Common myeloid progenitor, CD34-positive (primary cell): ENCODE data around the gene USF1.
"Not testable (repeated sequence)": the region's sequence is repeated elsewhere in the genome, so short reads cannot be mapped to it uniquely, and the experiment has no call there.

Experiments
- CTCF ChIA-PET: fragments of 350-600 bp; sonication (Branson Sonifier 250); formaldehyde crosslinking; loops from one replicate; lab custom pipeline; 2021; ENCODE audit warnings: antibody characterized with exemption; lab: Charles Lee
- POLR2A ChIA-PET: fragments of 350-600 bp; sonication (Branson Sonifier 250); formaldehyde crosslinking; loops from one replicate; lab custom pipeline; 2021; ENCODE audit warnings: antibody characterized with exemption; lab: Charles Lee
- DNase-seq, 3 donors: peaks; one replicate each; pipeline versions ENCODE4 v3.0.0 to v3.0.0-alpha.2; 2013
- H3K27ac ChIP-seq, 2 experiments: 1 replicate in 1 of 2; 2 replicates in 1 of 2; pipeline ENCODE4 v1.7.0; 2013; ENCODE audit warnings: inconsistent platforms in 2 of 2, low read length in 2 of 2, mild to moderate bottlenecking in 2 of 2, low read depth in 1 of 2, moderate library complexity in 1 of 2; ENCODE audit not compliant: severe bottlenecking in 2 of 2, insufficient read depth in 1 of 2, poor library complexity in 1 of 2
- H3K27me3 ChIP-seq, 5 experiments: replicated peaks in 2 of 5; 1 replicate in 3 of 5; 2 replicates in 2 of 5; pipeline versions ENCODE4 v1.6.1 to v1.7.0; 2013; ENCODE audit warnings: low read length in 4 of 5, mild to moderate bottlenecking in 2 of 5, moderate library complexity in 2 of 5, inconsistent platforms in 1 of 5; ENCODE audit not compliant: insufficient read depth in 5 of 5, control insufficient read depth in 4 of 5
- H3K36me3 ChIP-seq, 4 experiments: 1 replicate in 2 of 4; 2 replicates in 2 of 4; pipeline versions ENCODE4 v1.6.1 to v1.7.0; 2013; ENCODE audit warnings: low read length in 3 of 4, control low read depth in 1 of 4, mild to moderate bottlenecking in 1 of 4; ENCODE audit not compliant: control insufficient read depth in 4 of 4, insufficient read depth in 4 of 4
- H3K4me1 ChIP-seq, 4 experiments: 1 replicate in 3 of 4; 2 replicates in 1 of 4; pipeline versions ENCODE4 v1.6.1 to v1.7.1; 2013; ENCODE audit warnings: low read length in 3 of 4, mild to moderate bottlenecking in 3 of 4, control low read depth in 1 of 4, inconsistent platforms in 1 of 4, moderate library complexity in 1 of 4; ENCODE audit not compliant: control insufficient read depth in 4 of 4, insufficient read depth in 4 of 4; ENCODE audit errors: control extremely low read depth in 1 of 4
- H3K4me3 ChIP-seq, 7 experiments: 1 replicate in 4 of 7; 2 replicates in 3 of 7; pipeline versions ENCODE4 v1.5.1 to v1.7.0; 2013; ENCODE audit warnings: mild to moderate bottlenecking in 7 of 7, low read length in 6 of 7, moderate library complexity in 6 of 7, inconsistent platforms in 2 of 7, low read depth in 2 of 7, control low read depth in 1 of 7; ENCODE audit not compliant: insufficient read depth in 4 of 7, control insufficient read depth in 1 of 7; ENCODE audit errors: extremely low read depth in 1 of 7
- H3K9me3 ChIP-seq, 5 experiments: 1 replicate in 4 of 5; 2 replicates in 1 of 5; pipeline versions ENCODE4 v1.6.1 to v1.7.1; 2013; ENCODE audit warnings: low read length in 4 of 5, mild to moderate bottlenecking in 2 of 5, inconsistent platforms in 1 of 5, low read depth in 1 of 5, moderate library complexity in 1 of 5; ENCODE audit not compliant: control insufficient read depth in 4 of 5, insufficient read depth in 2 of 5; ENCODE audit errors: control extremely low read depth in 1 of 5
- WGBS: methylation state at CpG from one replicate; pipeline ENCODE4 v1.1.5; 2013; ENCODE audit not compliant: insufficient coverage; 5-methylcytosine and 5-hydroxymethylcytosine counted together

The USF1 gene

DNA sequence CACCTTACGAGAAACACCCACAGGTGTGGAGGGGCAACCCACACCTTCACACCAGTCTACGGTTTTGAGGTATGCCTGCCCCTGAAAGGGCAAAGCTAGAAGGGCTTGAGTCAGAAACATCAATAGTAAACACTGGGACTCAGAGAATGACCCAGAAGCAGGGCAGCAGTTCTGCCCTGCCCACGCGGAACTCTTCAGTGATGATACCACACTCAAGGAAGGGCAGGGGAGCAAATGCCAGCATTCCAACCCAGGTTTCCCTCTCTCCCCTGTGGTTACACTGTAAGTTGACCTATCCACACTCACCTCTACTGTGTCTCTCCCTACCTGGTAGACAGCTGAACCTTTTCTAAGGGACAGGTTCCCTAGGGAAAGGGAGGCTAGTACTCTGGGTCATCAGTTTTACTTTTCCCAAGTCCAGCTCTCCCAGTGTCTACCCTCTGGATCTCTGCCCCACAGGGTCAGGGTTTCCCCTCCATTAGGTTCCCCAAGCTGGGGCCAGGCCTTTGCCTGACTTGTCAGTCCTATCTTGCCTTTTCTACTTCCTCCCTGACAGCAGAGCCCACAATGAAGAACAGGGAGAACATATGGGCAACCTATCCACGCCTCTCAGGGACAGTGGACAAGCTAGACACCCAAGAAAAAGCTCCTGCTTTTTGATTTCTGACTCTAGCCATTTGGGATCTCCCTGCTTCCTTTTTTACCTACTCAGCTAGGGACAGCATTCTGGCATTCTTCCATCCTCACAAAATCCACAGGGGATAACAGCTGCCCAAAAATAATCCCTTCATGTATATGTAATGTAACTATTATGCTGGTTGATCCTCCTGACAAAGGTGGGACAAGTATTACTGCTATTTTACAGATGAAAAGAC lies 27.8 kb downstream of the USF1 start:
- Histone ChIP-seq H3K9me3 (no peaks in the 10 kb centered on the region), H3K27me3 (no peaks in the 10 kb centered on the region), H3K4me3 (peak overlapping the region in 2 of 7 experiments; percentile 6 to 23), H3K36me3 (no peaks in the 10 kb centered on the region), H3K4me1 (peaks cover 23 to 59% (median 50%) of the 10 kb centered on the region in 4 experiments), H3K27ac (peak overlapping the region in 1 of 2 experiments; percentile 31)
- no peak for DNase-seq
- 94% methylated on average over 5 of the region's 5 CpGs for WGBS
- CTCF ChIA-PET = interaction anchor here (0.6 to 4.9 kb wide), 11 partner anchors 10 to 292 kb away, joined by 3 to 78 read pairs (median 3); partner anchors contain the start of gene USF1
- POLR2A ChIA-PET = interaction anchor here (1.0 kb wide), 1 partner anchor 21 kb away, joined by 3 read pairs; the partner anchor contains the start of gene TSTD1

DNA sequence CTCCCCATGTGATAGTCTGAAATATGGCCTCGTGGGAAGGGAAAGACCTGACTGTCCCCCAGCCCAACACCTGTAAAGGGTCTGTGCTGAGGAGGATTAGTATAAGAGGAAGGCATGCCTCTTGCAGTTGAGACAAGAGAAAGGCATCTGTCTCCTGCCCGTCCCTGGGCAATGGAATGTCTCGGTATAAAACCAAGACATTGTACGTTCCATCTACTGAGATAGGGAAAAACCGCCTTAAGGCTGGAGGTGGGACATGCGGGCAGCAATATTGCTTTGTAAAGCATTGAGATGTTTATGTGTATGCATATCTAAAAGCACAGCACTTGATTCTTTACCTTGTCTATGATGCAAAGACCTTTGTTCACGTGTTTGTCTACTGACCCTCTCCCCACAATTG lies 28.6 kb downstream of the USF1 start:
- H3K9me3 ChIP-seq, H3K36me3 ChIP-seq, POLR2A ChIA-PET, H3K4me3 ChIP-seq, H3K27ac ChIP-seq, DNase-seq, H3K27me3 ChIP-seq: not testable (repeated sequence)
- H3K4me1 ChIP-seq = peaks cover 23 to 65% (median 57%) of the 10 kb centered on the region in 4 experiments
- 100% methylated on average over 1 of the region's 7 CpGs for WGBS
- CTCF ChIA-PET = interaction anchor here (4.9 kb wide), 1 partner anchor 20 kb away, joined by 78 read pairs; no protein-coding TSS in a partner anchor

DNA sequence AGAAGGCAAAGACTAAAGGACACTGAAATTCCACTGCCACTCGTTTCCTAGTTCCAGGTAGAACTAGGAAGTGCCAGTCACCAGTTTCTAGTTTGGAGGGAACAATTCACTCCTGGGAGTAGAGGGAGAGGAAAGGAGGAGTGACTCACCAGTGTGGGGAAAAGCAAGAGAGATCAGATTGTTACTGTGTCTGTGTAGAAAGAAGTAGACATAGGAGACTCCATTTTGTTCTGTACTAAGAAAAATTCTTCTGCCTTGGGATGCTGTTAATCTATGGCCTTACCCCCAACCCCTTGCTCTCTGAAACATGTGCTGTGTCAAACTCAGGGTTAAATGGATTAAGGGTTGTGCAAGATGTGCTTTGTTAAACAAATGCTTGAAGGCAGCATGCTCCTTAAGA lies 29.1 kb downstream of the USF1 start:
- H3K9me3 ChIP-seq, H3K36me3 ChIP-seq, H3K27me3 ChIP-seq, DNase-seq, H3K27ac ChIP-seq, H3K4me3 ChIP-seq, POLR2A ChIA-PET: not testable (repeated sequence)
- WGBS = 86% methylated on average over 1 of the region's 1 CpG
- CTCF ChIA-PET = interaction anchor here (13.2 kb wide), 1 partner anchor 19 kb away, joined by 120 read pairs; no protein-coding TSS in a partner anchor
- H3K4me1 ChIP-seq = peaks cover 26 to 67% (median 59%) of the 10 kb centered on the region in 4 experiments

DNA sequence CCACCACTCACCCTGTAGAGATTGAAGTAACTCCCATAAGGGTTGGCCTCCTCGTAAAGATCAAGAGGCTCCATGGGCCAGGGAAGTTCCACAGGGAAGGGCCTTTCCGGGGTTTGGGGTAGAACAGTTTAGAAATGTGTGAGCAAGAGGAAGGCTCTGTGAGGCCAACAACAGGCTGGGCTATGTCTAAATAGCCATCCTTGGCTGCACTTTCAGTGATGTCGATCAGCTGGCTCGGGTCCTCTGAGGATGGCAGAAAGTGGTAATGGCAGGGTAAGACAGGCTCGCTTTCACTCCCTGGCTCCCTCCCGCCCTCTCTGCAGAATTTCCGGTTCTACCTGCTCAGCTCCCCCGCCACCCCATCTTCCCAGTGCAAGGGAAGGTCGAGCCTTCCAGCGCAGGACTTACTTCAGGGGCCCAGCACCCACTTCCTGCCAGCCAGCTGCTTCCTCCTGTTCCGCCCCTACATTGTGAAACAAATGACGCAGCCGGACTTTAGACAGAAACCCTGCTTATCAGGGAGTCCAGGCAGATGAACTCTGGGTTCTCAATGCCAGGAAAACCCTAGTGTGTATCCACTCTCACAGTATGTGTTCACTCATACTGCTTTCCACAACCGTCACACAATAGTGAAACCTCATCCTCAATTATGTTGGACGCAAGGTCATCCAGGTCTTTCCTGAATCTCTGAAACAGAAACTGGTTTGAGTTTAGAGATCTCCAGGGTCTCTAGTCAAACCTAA lies 32.1 kb downstream of the USF1 start:
- H3K9me3 ChIP-seq = no peaks in the 10 kb centered on the region
- DNase-seq = peak; percentile 95 to 99 (median 98)
- WGBS = 0% methylated on average over 11 of the region's 15 CpGs
- no peaks in the 10 kb centered on the region for H3K27me3 ChIP-seq
- ChIA-PET CTCF (interaction anchor here (0.6 to 13.2 kb wide), 9 partner anchors 9 to 114 kb away, joined by 3 to 120 read pairs (median 5); partner anchors contain the start of gene TSTD1), POLR2A (interaction anchor here (0.8 to 3.2 kb wide), 6 partner anchors 8 to 56 kb away, joined by 3 to 14 read pairs (median 4); partner anchors contain the start of genes ARHGAP30 and USF1)
- peaks cover 0 to 2% (median 0%) of the 10 kb centered on the region in 4 experiments for H3K36me3 ChIP-seq
- peaks cover 15 to 48% (median 37%) of the 10 kb centered on the region in 4 experiments for H3K4me1 ChIP-seq
- H3K4me3 ChIP-seq = peak overlapping the region; percentile 12 to 73 (median 52)
- peak overlapping the region; percentile 83 to 90 for H3K27ac ChIP-seq

DNA sequence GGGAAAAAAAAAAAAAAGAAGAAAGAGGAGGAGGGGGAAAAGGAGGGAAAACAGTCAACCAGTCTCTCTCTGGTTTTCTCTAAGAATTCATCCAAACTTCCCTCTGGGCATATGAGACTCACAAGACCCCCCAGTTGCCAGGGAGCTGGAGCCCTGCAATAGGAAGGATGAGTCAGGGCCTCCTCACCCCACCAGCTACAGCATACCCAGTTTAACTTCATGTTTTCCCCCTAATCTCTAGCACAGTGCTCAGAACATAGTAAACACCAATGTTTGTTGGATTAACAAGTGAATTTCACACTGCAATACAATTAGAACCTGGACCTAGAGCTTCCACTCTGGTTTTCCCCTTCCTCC lies 32.7 kb downstream of the USF1 start:
- Histone ChIP-seq H3K36me3 (peaks cover 0 to 2% (median 0%) of the 10 kb centered on the region in 4 experiments), H3K4me1 (peaks cover 12 to 43% (median 32%) of the 10 kb centered on the region in 4 experiments), H3K27me3 (no peaks in the 10 kb centered on the region), H3K4me3 (peak overlapping the region in 6 of 7 experiments; percentile 29 to 73 (median 52)), H3K9me3 (no peaks in the 10 kb centered on the region), H3K27ac (peak overlapping the region; percentile 81 to 90)
- DNase-seq = peak in 2 of 3 donors; percentile 69 to 77
- ChIA-PET POLR2A (interaction anchor here (0.8 to 3.2 kb wide), 6 partner anchors 8 to 57 kb away, joined by 3 to 14 read pairs (median 4); partner anchors contain the start of genes ARHGAP30 and USF1), CTCF (interaction anchor here (0.6 to 13.2 kb wide), 10 partner anchors 8 to 115 kb away, joined by 3 to 120 read pairs (median 4); partner anchors contain the start of gene TSTD1)

DNA sequence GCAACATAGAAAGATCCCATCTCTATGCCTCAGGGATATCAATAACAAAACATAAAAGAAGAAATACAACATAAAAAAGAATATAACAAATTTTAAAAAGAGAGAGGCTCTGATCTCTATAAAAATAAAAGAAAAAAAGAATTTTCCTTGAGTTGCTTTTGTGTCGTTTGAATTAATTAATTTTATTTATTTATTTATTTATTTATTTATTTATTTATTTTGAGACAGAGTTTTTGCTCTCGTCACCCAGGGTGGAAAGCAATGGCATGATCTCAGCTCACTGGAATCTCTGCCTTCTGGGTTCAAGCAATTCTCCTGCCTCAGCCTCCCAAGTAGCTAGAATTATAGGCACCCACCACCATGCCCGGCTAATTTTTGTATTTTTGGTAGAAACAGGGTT lies 33.4 kb downstream of the USF1 start:
- Histone ChIP-seq H3K9me3 (no peaks in the 10 kb centered on the region), H3K36me3 (peaks cover 0 to 2% (median 1%) of the 10 kb centered on the region in 4 experiments), H3K4me1 (peaks cover 12 to 36% (median 28%) of the 10 kb centered on the region in 4 experiments), H3K27me3 (no peaks in the 10 kb centered on the region), H3K4me3 (peak overlapping the region in 1 of 7 experiments; percentile 58), H3K27ac (peak overlapping the region in 1 of 2 experiments; percentile 90)
- CTCF ChIA-PET = interaction anchor here (1.3 to 13.2 kb wide), 4 partner anchors 9 to 87 kb away, joined by 3 to 120 read pairs (median 14); partner anchors contain the start of gene F11R
- POLR2A ChIA-PET = interaction anchor here (0.6 to 3.2 kb wide), 3 partner anchors 15 to 56 kb away, joined by 3 to 14 read pairs (median 7); no protein-coding TSS in a partner anchor
- DNase-seq = no peak
- WGBS = 100% methylated on average over 1 of the region's 3 CpGs
